ENCODE results near the gene TH. TPM values are rescaled to one million over a fixed set of nuclear protein-coding genes. Genes with fewer than 3 reads are reported as not detected.

TH gene
- total and polyA plus RNA-seq, 2 experiments from 2014 or later: 0.34 TPM; not detected in 1

DNA sequence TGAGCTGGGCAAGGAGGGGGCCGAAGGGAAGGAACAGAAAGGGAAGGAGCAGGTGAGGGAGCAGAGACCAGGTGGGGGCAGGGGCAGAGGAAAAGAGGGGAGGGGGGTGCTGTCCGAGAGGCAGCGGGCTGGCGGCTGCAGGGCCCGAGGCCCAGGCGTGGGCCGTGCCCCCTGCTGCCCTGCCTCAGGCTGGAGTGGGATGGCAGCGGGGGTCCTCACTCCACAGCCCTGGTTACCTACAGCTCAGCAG, 34.7 kb downstream of the TH start (continued):
- TF ChIP-seq ZNF462 (CRISPR knock-in tag; IDR thresholded peaks at IDR 0.05): no peak
- TF ChIP-seq ZNF114 (CRISPR knock-in tag; IDR thresholded peaks at IDR 0.05): no peak
- no peak for TF ChIP-seq STAT1 (IDR thresholded peaks at IDR 0.05; ENCODE audit: unreplicated experiment)
- TF ChIP-seq CTCF (conservative IDR thresholded peaks at IDR 0.05; ENCODE audit: low read depth in 2 of 2): no peak
- TF ChIP-seq POLR2AphosphoS5 (IDR thresholded peaks at IDR 0.05; ENCODE audit: low read depth): no peak

- Histone ChIP-seq H3K9me2 (ENCODE audit: insufficient read depth) (no peaks in the 10 kb centered on the region), H3K36me3 (ENCODE audit: insufficient read depth) (no peaks in the 10 kb centered on the region), H3K79me2 (replicated peaks; ENCODE audit: insufficient read depth) (no peaks in the 10 kb centered on the region), H3K4me1 (ENCODE audit: insufficient read depth) (peaks cover 7% of the 10 kb centered on the region; the same call in 1 of the 2 replicates), H2AFZ (no peak overlapping the region), H4K20me1 (replicated peaks; ENCODE audit: insufficient read depth) (peaks cover 3% of the 10 kb centered on the region; the same call in 1 of the 2 replicates), H3K4me2 (peak overlapping the region; percentile 96), H3K27me3 (ENCODE audit: insufficient read depth) (peaks cover 58% of the 10 kb centered on the region), H3K4me3 (peak overlapping the region; percentile 59), H3K27ac (ENCODE audit: low read depth) (no peak overlapping the region), H3F3A (replicated peaks; ENCODE audit: low read depth) (no peaks in the 10 kb centered on the region)
- no peak for TF ChIP-seq EZH2phosphoT487 (IDR thresholded peaks at IDR 0.05; ENCODE audit: unreplicated experiment)
- TF ChIP-seq EZH2 (IDR thresholded peaks at IDR 0.05; ENCODE audit: low read depth, unreplicated experiment): peak; percentile 30
- no peak for TF ChIP-seq CREB1 (CRISPR knock-in tag; IDR thresholded peaks at IDR 0.05; ENCODE audit: low read depth)
- DNase-seq (ENCODE audit: low spot score) (peak; percentile 64), ATAC-seq (peak; percentile 13; the same call in 2 of the 3 replicates)
- Mint-ChIP-seq H3K4me3 (peak overlapping the region; percentile 52), H3K36me3 (ENCODE audit: low read depth) (no peaks in the 10 kb centered on the region), H3K27ac (no peak overlapping the region), H3K27me3 (ENCODE audit: insufficient read depth, low read depth, poor library complexity) (peaks cover 69% of the 10 kb centered on the region), H3K9me3 (0 out of 3 replicates have a peak, but pooled peaks cover 3% of the 10 kb centered on the region), H3K4me1 (peaks cover 9% of the 10 kb centered on the region; the same call in 2 of the 3 replicates)
Measured at GRCh38 chr11:2136209-2136951, 35.2 kb downstream of the TH start.

All from GM23338 (cell line).